Prostate gland (tissue), 2 donors: ENCODE measurements around the gene PTGER4.

ENCODE experiments used
- POLR2A ChIP-seq: fragments of 450-650 bp; IDR thresholded peaks from one replicate; pipeline ENCODE4 v1.6.1; 2016; ENCODE audit warnings: antibody characterized with exemption, mild to moderate bottlenecking
- POLR2AphosphoS5 ChIP-seq: sonication (generic); formaldehyde crosslinking; IDR thresholded peaks from one replicate; pipeline ENCODE4 v1.6.1; 2017; ENCODE audit warnings: antibody characterized with exemption
- TF ChIP-seq, protein P1 (sequence below), 4 experiments: fragments of 200-600 bp in 2 of 4; fragments of 450-650 bp in 2 of 4; sonication (generic) in 2 of 4; IDR thresholded peaks; 1 replicate in 3 of 4; 2 replicates in 1 of 4; pipeline ENCODE4 v1.5.1; 2016 to 2019; ENCODE audit warnings: antibody characterized with exemption in 4 of 4, mild to moderate bottlenecking in 2 of 4, moderate library complexity in 2 of 4

DNA sequence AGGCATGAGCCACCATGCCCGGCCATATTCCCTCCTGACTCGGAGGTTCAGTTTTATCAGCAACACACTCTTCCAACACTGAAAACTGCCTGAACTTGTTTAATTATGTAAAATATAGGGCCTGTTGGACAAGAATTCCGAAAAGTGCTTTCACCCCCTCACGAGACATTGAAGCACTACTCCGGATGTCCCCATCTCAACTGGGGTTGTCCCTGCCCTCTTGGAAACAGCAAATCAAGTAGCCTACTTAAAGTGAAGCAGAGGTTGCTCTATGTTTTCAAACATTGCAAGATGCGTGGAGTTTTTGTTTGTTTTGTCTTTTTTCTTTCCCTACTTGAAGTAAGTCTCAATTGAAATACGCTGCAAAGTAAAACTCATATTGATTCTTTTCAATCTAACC, 7.6 kb downstream of the PTGER4 start:
- TF ChIP-seq, protein P1, sequence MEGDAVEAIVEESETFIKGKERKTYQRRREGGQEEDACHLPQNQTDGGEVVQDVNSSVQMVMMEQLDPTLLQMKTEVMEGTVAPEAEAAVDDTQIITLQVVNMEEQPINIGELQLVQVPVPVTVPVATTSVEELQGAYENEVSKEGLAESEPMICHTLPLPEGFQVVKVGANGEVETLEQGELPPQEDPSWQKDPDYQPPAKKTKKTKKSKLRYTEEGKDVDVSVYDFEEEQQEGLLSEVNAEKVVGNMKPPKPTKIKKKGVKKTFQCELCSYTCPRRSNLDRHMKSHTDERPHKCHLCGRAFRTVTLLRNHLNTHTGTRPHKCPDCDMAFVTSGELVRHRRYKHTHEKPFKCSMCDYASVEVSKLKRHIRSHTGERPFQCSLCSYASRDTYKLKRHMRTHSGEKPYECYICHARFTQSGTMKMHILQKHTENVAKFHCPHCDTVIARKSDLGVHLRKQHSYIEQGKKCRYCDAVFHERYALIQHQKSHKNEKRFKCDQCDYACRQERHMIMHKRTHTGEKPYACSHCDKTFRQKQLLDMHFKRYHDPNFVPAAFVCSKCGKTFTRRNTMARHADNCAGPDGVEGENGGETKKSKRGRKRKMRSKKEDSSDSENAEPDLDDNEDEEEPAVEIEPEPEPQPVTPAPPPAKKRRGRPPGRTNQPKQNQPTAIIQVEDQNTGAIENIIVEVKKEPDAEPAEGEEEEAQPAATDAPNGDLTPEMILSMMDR (IDR thresholded peaks at IDR 0.05) = no peak
- TF ChIP-seq POLR2AphosphoS5 = no peak
- no peak for TF ChIP-seq POLR2A
